Measurements from ENCODE around the gene NTSR2. TPM values are rescaled to one million over a fixed set of nuclear protein-coding genes. Genes with fewer than 3 reads are reported as not detected.

Gene NTSR2
- total and polyA plus RNA-seq, 8 donors: not detected

DNA sequence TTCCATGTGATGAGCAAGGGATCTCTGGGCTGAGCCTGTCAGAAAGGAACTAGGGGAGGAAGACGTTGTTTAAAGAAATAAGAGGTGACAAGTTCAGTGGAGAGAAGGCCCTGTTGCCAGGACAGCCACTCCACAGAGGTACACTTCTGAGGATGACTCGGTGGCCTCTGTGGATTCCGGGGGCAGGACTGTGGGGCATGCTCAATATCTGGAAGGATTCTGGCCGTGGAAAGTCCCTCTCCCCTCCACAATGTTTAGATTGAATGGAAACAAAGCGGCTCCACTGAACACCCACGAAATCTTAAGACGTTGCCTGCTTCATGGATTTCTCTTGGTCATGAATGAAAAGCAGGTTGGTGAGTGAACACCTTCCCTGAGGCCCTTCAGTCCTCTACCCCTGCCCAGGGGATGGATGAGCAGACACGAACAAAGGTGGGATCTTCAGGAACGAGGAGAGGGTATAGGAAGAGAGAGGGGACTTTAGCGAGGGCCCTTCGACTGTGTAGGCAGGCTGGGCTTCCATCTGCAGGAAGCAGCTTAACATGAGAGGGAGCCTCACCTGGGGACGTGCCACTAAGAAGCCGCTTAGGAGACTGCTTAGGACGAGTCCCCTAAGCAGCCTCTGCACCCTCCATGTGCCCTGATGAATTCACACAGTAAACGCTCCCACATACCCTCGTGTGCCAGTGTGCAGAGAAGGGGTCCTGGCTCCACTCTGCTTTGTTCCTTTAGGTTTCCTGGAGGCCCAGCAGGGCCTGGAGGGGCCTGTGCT, 1.9 kb downstream of the NTSR2 start:
- H3K27me3 ChIP-seq: peaks cover 0 to 43% (median 17%) of the 10 kb centered on the region in 3 donors
- no peak for DNase-seq
- TF ChIP-seq EP300 (IDR thresholded peaks at IDR 0.05) (no peak), POLR2A (IDR thresholded peaks at IDR 0.05) (no peak), POLR2AphosphoS5 (IDR thresholded peaks at IDR 0.05) (no peak)
- TF ChIP-seq, protein P1, sequence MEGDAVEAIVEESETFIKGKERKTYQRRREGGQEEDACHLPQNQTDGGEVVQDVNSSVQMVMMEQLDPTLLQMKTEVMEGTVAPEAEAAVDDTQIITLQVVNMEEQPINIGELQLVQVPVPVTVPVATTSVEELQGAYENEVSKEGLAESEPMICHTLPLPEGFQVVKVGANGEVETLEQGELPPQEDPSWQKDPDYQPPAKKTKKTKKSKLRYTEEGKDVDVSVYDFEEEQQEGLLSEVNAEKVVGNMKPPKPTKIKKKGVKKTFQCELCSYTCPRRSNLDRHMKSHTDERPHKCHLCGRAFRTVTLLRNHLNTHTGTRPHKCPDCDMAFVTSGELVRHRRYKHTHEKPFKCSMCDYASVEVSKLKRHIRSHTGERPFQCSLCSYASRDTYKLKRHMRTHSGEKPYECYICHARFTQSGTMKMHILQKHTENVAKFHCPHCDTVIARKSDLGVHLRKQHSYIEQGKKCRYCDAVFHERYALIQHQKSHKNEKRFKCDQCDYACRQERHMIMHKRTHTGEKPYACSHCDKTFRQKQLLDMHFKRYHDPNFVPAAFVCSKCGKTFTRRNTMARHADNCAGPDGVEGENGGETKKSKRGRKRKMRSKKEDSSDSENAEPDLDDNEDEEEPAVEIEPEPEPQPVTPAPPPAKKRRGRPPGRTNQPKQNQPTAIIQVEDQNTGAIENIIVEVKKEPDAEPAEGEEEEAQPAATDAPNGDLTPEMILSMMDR (IDR thresholded peaks at IDR 0.05): no peak
- intact Hi-C loops (cut with DNase I; ENCODE audit: low total_unique reads): no loop called here
- no peak overlapping the region for H3K4me3 ChIP-seq
- H3K9me3 ChIP-seq: peaks cover 0 to 2% (median 2%) of the 10 kb centered on the region in 4 donors
- H3K36me3 ChIP-seq: no peaks in the 10 kb centered on the region
- H3K4me1 ChIP-seq: peaks cover 8 to 12% (median 10%) of the 10 kb centered on the region in 4 donors
- WGBS, 5 donors: 63 to 76% (median 74%) methylated on average over 16 of the region's 16 CpGs
- H3K27ac ChIP-seq: no peak overlapping the region

DNA sequence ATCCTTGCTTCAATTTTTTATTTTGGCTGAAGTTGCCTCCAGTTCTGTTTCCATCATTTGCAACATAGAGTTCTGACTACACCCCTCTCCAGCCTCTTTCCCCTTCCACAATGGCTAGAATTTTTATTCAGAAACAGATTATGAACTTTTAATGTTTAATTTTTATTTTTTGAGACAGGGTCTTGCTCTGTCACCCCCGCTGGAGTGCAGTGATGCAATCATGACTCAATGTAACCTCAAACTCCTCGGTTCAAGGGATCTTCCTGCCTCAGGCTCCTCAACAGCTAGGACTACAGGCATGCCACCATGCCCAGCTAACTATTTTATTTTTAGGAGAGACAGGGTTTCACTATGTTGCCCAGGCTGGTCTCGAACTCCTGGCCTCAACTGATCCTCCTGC, 2.8 kb downstream of the NTSR2 start:
- Histone ChIP-seq H3K36me3 (no peaks in the 10 kb centered on the region), H3K27me3 (peaks cover 0 to 40% (median 17%) of the 10 kb centered on the region in 3 donors), H3K9me3 (peaks cover 0 to 10% (median 8%) of the 10 kb centered on the region in 4 donors), H3K4me3 (no peak overlapping the region), H3K27ac (no peak overlapping the region), H3K4me1 (peaks cover 8 to 12% (median 10%) of the 10 kb centered on the region in 4 donors)
- TF ChIP-seq POLR2A (IDR thresholded peaks at IDR 0.05) (no peak), POLR2AphosphoS5 (IDR thresholded peaks at IDR 0.05) (no peak), EP300 (IDR thresholded peaks at IDR 0.05) (no peak)
- TF ChIP-seq, protein P1 (IDR thresholded peaks at IDR 0.05): no peak
- intact Hi-C loops (cut with DNase I; ENCODE audit: low total_unique reads): no loop called here
- no peak for DNase-seq
- 72 to 87% (median 78%) methylated on average over 3 of the region's 3 CpGs for whole genome bisulfite sequencing, 5 donors

DNA sequence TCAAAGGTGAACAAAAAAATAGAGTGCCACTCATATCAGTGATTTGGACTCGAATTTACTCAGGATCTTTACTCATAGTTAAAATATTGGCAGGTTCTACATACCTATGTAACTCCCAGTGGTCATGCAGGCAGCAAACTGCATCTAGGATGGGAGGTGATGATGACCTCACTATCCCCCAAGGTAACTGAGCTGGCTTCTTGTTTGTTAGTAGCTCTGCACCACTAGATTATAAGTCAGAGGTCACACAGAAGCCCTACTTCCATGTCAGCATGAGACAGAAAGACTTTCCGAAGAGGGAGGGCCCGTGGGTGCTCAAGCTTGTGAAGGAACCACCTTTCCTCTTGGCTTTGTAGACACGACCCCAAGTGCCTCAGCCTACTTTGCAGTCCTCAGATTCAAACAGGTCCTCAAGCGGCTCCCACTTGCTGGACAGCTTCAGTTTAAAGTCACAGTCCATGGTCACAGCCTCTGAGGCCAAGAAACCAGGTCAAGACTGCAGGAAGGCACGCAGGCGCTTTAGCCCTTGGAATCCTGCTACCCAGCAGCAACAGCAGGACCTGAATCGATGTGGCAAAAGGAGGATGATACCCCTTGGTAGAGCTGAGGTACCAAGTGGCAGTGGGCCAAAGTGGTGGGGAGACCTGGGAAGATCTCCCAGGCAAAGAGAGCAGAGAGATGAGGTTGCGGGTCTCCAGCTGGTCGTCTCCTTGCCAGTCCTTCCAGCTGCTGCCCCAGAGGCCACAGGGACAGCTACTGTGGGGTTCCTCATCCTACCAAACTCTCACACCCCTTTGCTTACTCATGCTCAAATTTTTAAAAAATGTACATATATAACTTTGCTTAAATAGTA, 4.3 kb downstream of the NTSR2 start:
- WGBS, 5 donors: 70 to 80% (median 74%) methylated on average over 10 of the region's 10 CpGs
- Histone ChIP-seq H3K9me3 (peaks cover 0 to 10% (median 8%) of the 10 kb centered on the region in 4 donors), H3K27ac (no peak overlapping the region), H3K4me3 (no peak overlapping the region), H3K36me3 (no peaks in the 10 kb centered on the region), H3K27me3 (peaks cover 0 to 43% (median 17%) of the 10 kb centered on the region in 3 donors), H3K4me1 (peaks cover 8 to 12% (median 10%) of the 10 kb centered on the region in 4 donors)
- DNase-seq: no peak
- intact Hi-C loops (cut with DNase I; ENCODE audit: low total_unique reads): no loop called here
- TF ChIP-seq POLR2AphosphoS5 (IDR thresholded peaks at IDR 0.05) (no peak), EP300 (IDR thresholded peaks at IDR 0.05) (no peak), POLR2A (IDR thresholded peaks at IDR 0.05) (no peak)
- TF ChIP-seq, protein P1 (IDR thresholded peaks at IDR 0.05): no peak

DNA sequence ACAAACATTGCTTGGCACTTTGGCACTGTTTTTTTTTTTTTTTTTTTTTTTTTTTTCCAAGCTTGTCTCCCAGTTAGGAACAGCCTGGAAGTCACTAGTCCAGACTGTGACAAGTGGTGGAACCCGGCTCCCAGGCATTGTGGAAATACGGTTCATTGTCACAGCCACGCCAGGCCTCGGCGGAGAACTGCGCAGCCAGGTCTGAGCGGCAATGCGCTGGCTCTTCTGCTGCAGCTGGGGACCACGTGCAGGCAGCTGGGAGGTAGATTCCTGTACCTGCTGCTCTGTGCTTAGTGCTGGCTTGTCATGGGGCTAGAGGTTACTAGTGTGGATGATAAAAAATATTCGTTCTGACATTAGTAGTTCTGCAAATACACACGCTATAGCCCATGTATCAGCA, 5.0 kb downstream of the NTSR2 start:
- 79 to 89% (median 83%) methylated on average over 10 to 11 of the region's 11 CpGs for WGBS, 5 donors
- H3K27me3 ChIP-seq: peaks cover 0 to 43% (median 12%) of the 10 kb centered on the region in 3 donors
- intact Hi-C loops (cut with DNase I; ENCODE audit: low total_unique reads): no loop called here
- DNase-seq: no peak
- no peak overlapping the region for H3K4me3 ChIP-seq
- H3K4me1 ChIP-seq: peaks cover 6 to 8% (median 8%) of the 10 kb centered on the region in 4 donors
- TF ChIP-seq, protein P1 (IDR thresholded peaks at IDR 0.05): no peak
- no peak for TF ChIP-seq POLR2A (IDR thresholded peaks at IDR 0.05)
- no peak for TF ChIP-seq POLR2AphosphoS5 (IDR thresholded peaks at IDR 0.05)
- TF ChIP-seq EP300 (IDR thresholded peaks at IDR 0.05): no peak
- H3K36me3 ChIP-seq: no peaks in the 10 kb centered on the region
- H3K27ac ChIP-seq: no peak overlapping the region
- H3K9me3 ChIP-seq: peaks cover 0 to 10% (median 8%) of the 10 kb centered on the region in 4 donors
